Fibroblast of the aortic adventitia (primary cell): ENCODE measurements around the gene STRBP. TPM values are rescaled to one million over a fixed set of nuclear protein-coding genes. Genes with fewer than 3 reads are reported as not detected.
"Not testable (repeated sequence)": the region's sequence is repeated elsewhere in the genome, so short reads cannot be mapped to it uniquely, and the experiment has no call there.

Experiments used
- DNase-seq: peaks from one replicate; pipeline ENCODE4 v3.0.0-alpha.2; 2010; ENCODE audit warnings: low read depth
- H3K4me3 ChIP-seq: 2 replicates; pipeline ENCODE4 v1.5.1; 2011; ENCODE audit warnings: low read depth, mild to moderate bottlenecking, control low read depth, low read length, moderate library complexity
- total RNA-seq: library from RNA; depleted of rRNA; stranded (reverse); fragments of >200 nt; gene quantifications from 2 replicates; pipeline ENCODE4 v1.2.3, GENCODE V29; 2012; ENCODE audit warnings: low replicate concordance
- TF ChIP-seq, protein P1 (sequence below): IDR thresholded peaks from 2 replicates; pipeline ENCODE4 v1.5.1; 2011; ENCODE audit warnings: mild to moderate bottlenecking, low read length, control low read depth, inconsistent platforms; ENCODE audit not compliant: insufficient read depth

The STRBP gene
- total RNA-seq, 1 donor, result 2.6 TPM

DNA sequence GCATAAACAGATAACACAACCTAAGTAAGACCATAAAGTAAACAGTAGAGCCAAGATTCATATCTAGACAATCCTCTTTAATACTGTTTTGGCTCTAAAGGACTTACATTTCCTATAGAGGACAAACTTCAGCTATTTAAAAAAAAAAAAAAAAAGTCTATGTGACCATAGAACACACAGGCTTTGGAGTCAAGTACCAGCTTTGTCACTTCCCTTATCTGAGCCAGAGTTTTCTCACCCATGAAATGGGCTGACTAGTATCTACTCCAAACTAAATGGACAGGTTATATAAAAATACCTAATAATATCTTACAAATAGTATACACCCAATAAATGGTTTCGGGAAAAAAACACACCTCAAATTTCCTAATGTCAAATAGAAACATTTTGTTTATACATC lies 81.3 kb downstream of the STRBP start:
- no peak for DNase-seq
- H3K4me3 ChIP-seq, result no peak overlapping the region
- TF ChIP-seq, protein P1, sequence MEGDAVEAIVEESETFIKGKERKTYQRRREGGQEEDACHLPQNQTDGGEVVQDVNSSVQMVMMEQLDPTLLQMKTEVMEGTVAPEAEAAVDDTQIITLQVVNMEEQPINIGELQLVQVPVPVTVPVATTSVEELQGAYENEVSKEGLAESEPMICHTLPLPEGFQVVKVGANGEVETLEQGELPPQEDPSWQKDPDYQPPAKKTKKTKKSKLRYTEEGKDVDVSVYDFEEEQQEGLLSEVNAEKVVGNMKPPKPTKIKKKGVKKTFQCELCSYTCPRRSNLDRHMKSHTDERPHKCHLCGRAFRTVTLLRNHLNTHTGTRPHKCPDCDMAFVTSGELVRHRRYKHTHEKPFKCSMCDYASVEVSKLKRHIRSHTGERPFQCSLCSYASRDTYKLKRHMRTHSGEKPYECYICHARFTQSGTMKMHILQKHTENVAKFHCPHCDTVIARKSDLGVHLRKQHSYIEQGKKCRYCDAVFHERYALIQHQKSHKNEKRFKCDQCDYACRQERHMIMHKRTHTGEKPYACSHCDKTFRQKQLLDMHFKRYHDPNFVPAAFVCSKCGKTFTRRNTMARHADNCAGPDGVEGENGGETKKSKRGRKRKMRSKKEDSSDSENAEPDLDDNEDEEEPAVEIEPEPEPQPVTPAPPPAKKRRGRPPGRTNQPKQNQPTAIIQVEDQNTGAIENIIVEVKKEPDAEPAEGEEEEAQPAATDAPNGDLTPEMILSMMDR, result no peak

DNA sequence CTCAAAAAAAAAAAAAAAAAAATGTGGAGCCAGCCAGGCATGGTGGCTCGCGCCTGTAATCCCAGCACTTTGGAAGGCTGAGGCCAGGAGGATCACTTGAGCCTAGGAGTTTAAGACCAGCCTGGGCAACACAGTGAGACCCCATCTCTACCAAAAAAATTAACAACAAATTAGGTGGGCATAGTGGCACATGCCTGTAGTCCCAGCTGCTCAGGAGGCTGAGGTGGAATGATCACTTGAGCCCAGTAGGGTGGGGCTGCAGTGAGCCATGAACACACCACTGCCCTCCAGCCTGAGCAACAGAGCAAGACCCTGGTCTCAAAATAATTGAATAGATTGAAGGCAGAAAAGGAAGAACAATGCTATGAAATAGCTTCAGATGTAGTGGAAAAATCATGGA lies 82.4 kb downstream of the STRBP start:
- DNase-seq, H3K4me3 ChIP-seq: not testable (repeated sequence)

DNA sequence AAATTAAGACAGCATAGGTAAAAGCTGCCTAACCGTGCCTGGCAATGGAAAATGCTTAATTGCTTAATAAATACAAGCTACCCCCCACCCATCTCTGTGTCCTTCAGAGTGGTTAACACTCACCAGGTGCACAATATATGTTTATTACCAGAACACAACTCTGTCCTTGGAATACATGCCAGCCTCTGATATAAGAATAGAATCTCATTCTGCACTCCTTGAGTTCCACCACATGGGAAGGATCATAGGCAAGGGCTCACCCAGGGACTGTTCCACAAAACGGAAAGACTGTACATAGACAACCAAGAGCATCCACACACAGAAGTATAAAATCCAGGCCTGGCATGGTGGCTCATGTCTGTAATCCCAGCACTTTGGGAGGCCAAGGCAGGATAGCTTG lies 91.4 kb downstream of the STRBP start:
- no peak for DNase-seq
- H3K4me3 ChIP-seq, result no peak overlapping the region
- TF ChIP-seq, protein P1, result no peak

DNA sequence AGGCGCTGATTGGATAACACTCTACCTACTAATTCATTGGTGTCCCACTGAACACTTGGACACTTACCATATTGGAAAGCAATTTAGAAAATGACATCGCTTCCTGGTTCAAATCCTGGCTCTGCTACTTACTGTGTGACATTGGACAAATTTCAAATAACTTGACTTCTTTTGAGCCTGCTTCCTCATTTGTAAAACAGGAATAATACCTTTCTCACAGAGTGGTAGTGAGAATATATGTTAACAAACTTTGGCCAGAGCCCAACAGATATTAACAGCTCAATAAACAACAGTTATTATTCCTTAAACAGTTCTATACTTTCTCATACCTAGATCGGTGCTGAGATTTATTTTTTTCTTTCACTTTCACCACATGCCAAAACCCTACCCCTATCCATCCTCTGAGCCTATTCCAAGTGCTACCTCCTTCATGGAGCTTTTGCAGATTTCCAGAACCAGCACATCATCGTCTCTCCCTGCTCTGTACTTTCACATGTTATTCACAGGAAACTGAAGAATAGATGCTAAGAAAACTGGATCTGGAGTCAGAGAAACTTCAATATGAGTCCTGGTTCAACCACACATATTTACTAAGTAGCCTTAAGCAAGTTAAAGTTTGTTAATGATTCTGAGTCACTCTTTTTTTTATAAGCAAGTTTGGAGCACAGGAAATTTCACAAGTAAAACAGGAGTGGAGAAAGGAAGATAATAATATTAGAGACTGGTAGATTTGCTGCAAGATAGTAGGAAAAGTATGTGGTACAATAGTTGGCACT lies 92.3 kb downstream of the STRBP start:
- TF ChIP-seq, protein P1, result no peak
- no peak for DNase-seq
- H3K4me3 ChIP-seq, result no peak overlapping the region

DNA sequence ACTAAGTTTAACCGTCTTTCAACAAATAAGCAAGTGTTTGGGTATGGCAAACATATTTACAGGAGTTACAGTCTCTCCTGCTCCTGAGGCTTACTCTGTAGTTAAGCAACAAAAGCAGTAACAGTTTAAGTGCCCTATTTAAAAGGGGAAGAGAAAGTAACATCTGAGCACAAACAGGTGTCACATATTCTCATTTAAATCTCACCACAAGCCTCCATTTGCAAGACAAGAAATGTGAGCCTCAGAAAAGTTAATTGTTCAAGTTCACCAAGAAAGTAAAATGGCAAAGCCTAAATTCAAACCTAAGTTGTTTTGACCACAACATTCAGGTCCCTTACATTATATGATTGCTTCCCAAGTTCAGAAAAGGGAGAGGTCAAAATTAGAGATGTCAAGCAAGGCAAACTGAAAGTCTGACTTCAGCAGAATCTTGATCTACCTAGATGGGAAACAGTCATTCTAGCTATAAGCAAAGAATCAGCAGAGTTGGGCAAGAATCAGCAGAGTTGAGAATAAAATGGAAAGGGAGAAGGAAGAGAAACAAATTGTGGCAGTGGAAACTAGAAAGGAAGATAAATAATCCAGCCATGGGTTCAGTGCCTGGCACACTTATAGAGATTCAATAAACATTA lies 93.4 kb downstream of the STRBP start:
- H3K4me3 ChIP-seq, result no peak overlapping the region
- TF ChIP-seq, protein P1, result no peak
- DNase-seq, result no peak

DNA sequence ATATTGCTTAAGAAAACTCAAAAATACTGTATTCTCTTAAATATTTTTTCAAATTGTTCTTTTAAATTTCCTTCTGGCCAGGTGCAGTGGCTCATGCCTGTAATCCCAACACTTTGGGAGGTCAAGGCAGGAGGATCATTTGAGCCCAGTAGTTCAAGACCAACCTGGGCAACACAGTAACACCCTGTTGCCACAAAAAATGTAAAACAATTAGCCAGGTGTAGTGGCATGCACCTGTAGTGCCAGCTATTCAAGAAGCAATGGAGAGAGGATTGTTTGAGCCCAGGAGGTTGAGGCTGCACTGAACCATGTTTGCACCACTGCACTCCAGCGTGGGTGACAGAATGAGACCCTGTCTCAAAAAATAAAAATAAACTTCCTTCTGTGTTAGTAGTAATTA lies 94.3 kb downstream of the STRBP start:
- TF ChIP-seq, protein P1, result no peak
- DNase-seq, result no peak
- H3K4me3 ChIP-seq, result no peak overlapping the region

DNA sequence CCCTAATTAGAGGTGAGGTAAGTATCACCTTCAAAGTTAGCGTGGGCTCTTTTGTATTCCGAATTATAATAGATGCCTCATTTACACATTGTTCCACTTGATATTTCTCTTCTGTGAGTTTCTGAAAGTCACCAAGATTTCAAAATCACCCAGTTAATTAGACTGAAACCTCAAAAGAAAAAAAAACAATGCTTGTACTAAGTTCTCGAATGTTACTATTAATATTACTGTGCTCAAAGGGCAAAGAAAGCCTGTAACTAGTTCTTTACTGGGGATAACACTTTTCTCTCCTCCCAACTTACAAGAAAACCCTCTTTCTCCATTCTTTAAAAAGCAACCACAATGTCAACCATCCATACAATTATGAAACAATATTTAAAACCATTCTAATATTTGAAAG lies 98.5 kb downstream of the STRBP start:
- TF ChIP-seq, protein P1, result no peak
- H3K4me3 ChIP-seq, result no peak overlapping the region
- no peak for DNase-seq
